Large intestine (tissue), 3 donors: Measurements from ENCODE around the gene MED12L. TPM values are rescaled to one million over a fixed set of nuclear protein-coding genes. Genes with fewer than 3 reads are reported as not detected.
A peak's percentile ranks its signal among the peaks of the same experiment; 100 is the strongest.

Experiments
- DNase-seq, 2 donors: peaks; one replicate each; pipeline versions ENCODE4 v3.0.0 to v3.0.0-alpha.2; 2013
- H3K27ac ChIP-seq: one replicate; pipeline ENCODE4 v1.5.1; 2013; ENCODE audit warnings: low read length
- H3K27me3 ChIP-seq: 2 replicates; pipeline ENCODE4 v1.6.1; 2013; ENCODE audit warnings: low read length; ENCODE audit not compliant: control insufficient read depth, insufficient read depth
- H3K36me3 ChIP-seq: 2 replicates; pipeline ENCODE4 v1.6.1; 2013; ENCODE audit warnings: low read length; ENCODE audit not compliant: control insufficient read depth, insufficient read depth
- H3K4me1 ChIP-seq: one replicate; pipeline ENCODE4 v1.6.1; 2013; ENCODE audit warnings: low read length; ENCODE audit not compliant: control insufficient read depth, insufficient read depth
- H3K4me3 ChIP-seq: one replicate; pipeline ENCODE4 v1.5.1; 2013; ENCODE audit warnings: low read length
- H3K9me3 ChIP-seq: one replicate; pipeline ENCODE4 v1.6.1; 2013; ENCODE audit warnings: mild to moderate bottlenecking, low read depth, low read length, moderate library complexity; ENCODE audit not compliant: control insufficient read depth
- WGBS: methylation state at CpG from one replicate; pipeline ENCODE4 v1.1.5; 2013; ENCODE audit warnings: low lambda C conversion rate; ENCODE audit not compliant: insufficient coverage; 5-methylcytosine and 5-hydroxymethylcytosine counted together
- polyA plus RNA-seq: library from polyadenylated mRNA; unstranded; fragments of 120-200 nt; gene quantifications from one replicate; pipeline ENCODE4 v1.2.1, GENCODE V29; 2013

The MED12L gene
- polyA plus RNA-seq, 1 donor: 5.4 TPM

- 27% methylated on average over 2 of the region's 8 CpGs for WGBS
- Histone ChIP-seq H3K9me3 (no peaks in the 10 kb centered on the region), H3K27ac (peak overlapping the region; percentile 11), H3K36me3 (no peaks in the 10 kb centered on the region), H3K27me3 (no peaks in the 10 kb centered on the region), H3K4me1 (peaks cover 13% of the 10 kb centered on the region), H3K4me3 (no peak overlapping the region)
- DNase-seq: peak; percentile 19 to 74
Observed at GRCh38 chr3:151109286-151109800, 23.9 kb downstream of the MED12L start.

GRCh38 chr3:151112731-151113130 lies 27.3 kb downstream of the MED12L start:
- H3K27me3 ChIP-seq: no peaks in the 10 kb centered on the region
- no peaks in the 10 kb centered on the region for H3K9me3 ChIP-seq
- H3K4me3 ChIP-seq: no peak overlapping the region
- peaks cover 6% of the 10 kb centered on the region for H3K4me1 ChIP-seq
- WGBS: 74% methylated on average over 2 of the region's 3 CpGs
- no peak for DNase-seq
- H3K27ac ChIP-seq: no peak overlapping the region
- H3K36me3 ChIP-seq: no peaks in the 10 kb centered on the region

DNA sequence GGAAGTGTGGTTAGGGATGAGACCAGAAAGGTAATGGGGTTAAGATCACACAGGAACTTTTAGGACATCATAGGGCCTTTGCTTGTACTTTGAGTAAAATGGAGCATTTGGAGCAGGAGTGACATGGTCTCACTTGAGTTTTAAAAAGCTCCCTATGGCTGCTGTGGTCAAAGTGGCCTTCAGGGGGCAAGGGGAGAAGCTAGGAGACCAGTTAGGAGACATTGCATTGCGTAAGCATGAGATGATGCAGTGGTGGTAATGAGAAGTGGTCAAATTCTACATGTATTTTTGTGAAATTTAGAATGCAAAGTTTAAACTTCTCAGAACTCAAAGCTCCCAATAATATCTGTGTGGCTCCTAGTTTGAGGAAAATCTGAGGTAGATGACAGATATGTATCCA lies 27.9 kb downstream of the MED12L start:
- no peaks in the 10 kb centered on the region for H3K36me3 ChIP-seq
- H3K9me3 ChIP-seq: no peaks in the 10 kb centered on the region
- no peak overlapping the region for H3K4me3 ChIP-seq
- H3K27me3 ChIP-seq: no peaks in the 10 kb centered on the region
- H3K27ac ChIP-seq: no peak overlapping the region
- peaks cover 4% of the 10 kb centered on the region for H3K4me1 ChIP-seq
- WGBS: no CpG with 5 or more reads among the region's 1 CpG
- no peak for DNase-seq

DNA sequence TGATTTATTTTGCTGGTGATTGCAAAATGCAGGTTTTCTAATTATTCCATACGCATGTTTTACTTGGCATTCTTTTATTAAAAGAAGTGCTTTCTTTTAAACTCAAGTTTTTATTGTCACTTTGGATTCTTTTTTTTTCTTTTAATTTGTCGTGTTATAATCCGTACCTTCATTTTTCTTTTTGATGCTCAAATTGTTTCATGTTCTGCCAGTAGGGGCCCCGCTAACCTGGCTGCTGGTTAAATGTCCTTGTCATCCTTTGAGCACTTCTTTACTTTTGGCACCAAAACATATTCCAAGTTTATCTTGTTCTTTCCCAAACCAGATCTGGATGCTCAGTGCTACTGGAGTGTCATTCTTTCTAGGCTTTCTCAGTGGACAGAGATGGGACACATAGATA lies 31.6 kb downstream of the MED12L start:
- no peak for DNase-seq
- Histone ChIP-seq H3K4me3 (no peak overlapping the region), H3K27me3 (no peaks in the 10 kb centered on the region), H3K36me3 (no peaks in the 10 kb centered on the region), H3K4me1 (no peaks in the 10 kb centered on the region), H3K27ac (no peak overlapping the region), H3K9me3 (no peaks in the 10 kb centered on the region)
- WGBS: 100% methylated on average over 4 of the region's 4 CpGs

- Histone ChIP-seq H3K9me3 (no peaks in the 10 kb centered on the region), H3K4me3 (no peak overlapping the region), H3K27me3 (no peaks in the 10 kb centered on the region), H3K4me1 (no peaks in the 10 kb centered on the region), H3K27ac (no peak overlapping the region), H3K36me3 (no peaks in the 10 kb centered on the region)
- DNase-seq: no peak
- 100% methylated on average over 1 of the region's 2 CpGs for WGBS
Observed at GRCh38 chr3:151119188-151119587, 33.7 kb downstream of the MED12L start.

- Histone ChIP-seq H3K36me3 (no peaks in the 10 kb centered on the region), H3K27ac (no peak overlapping the region), H3K27me3 (no peaks in the 10 kb centered on the region), H3K4me1 (no peaks in the 10 kb centered on the region), H3K4me3 (no peak overlapping the region), H3K9me3 (no peaks in the 10 kb centered on the region)
- DNase-seq: no peak
- WGBS: 100% methylated on average over 1 of the region's 2 CpGs
Observed at GRCh38 chr3:151120409-151120808, 34.9 kb downstream of the MED12L start.

GRCh38 chr3:151121016-151121415 lies 35.6 kb downstream of the MED12L start:
- Histone ChIP-seq H3K27me3 (no peaks in the 10 kb centered on the region), H3K4me1 (no peaks in the 10 kb centered on the region), H3K36me3 (no peaks in the 10 kb centered on the region), H3K4me3 (no peak overlapping the region), H3K27ac (no peak overlapping the region), H3K9me3 (no peaks in the 10 kb centered on the region)
- DNase-seq: no peak
- no CpG with 5 or more reads among the region's 2 CpGs for WGBS

DNA sequence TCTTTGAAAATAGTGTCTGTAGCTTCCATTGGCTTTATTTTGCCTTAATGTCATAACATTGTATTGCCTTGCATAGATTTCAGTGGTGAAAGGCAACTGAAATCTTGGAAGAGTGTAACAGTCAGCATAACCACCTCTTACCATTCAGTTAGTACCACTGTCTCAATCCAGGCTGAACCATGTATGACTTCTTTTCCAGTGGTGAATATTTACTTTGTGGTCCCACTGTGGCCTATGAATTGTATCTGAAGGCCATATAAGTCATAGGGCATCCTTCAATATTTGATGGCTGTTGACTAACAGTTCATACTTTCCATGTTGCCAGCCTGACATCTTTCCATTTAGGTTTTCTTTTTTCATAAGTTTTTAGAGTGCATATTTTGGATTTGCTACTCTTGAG lies 38.4 kb downstream of the MED12L start:
- Histone ChIP-seq H3K27ac (no peak overlapping the region), H3K4me1 (no peaks in the 10 kb centered on the region), H3K27me3 (no peaks in the 10 kb centered on the region), H3K9me3 (no peaks in the 10 kb centered on the region), H3K36me3 (peaks cover 3% of the 10 kb centered on the region), H3K4me3 (no peak overlapping the region)
- DNase-seq: no peak

- Histone ChIP-seq H3K27ac (no peak overlapping the region), H3K4me1 (no peaks in the 10 kb centered on the region), H3K9me3 (no peaks in the 10 kb centered on the region), H3K36me3 (peaks cover 3% of the 10 kb centered on the region), H3K27me3 (no peaks in the 10 kb centered on the region), H3K4me3 (no peak overlapping the region)
- no peak for DNase-seq
- no CpG with 5 or more reads among the region's 4 CpGs for WGBS
Observed at GRCh38 chr3:151124476-151124875, 39.0 kb downstream of the MED12L start.

DNA sequence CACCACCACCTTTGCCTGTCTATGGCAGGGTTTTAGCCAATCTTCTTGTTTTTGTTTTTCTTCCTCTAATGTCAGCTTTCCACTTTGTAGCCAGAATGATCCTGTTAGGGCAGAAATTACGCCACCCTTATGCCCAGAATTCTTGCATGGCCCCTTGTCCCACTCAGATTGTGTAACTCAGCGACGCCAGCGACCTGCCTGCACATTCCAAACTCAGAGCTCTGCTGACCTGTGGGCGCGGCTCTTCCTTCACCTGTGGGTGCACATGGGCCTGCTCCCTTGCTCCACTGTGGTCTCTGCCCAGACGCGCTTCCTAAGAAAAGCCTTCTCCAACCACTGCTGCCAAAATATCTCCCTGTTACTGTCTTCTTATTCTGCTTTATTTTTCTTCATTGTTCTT lies 45.0 kb downstream of the MED12L start:
- no peak for DNase-seq
- Histone ChIP-seq H3K4me3 (no peak overlapping the region), H3K4me1 (no peaks in the 10 kb centered on the region), H3K9me3 (no peaks in the 10 kb centered on the region), H3K27me3 (no peaks in the 10 kb centered on the region), H3K27ac (no peak overlapping the region), H3K36me3 (peaks cover 3% of the 10 kb centered on the region)
- 87% methylated on average over 3 of the region's 8 CpGs for WGBS

DNA sequence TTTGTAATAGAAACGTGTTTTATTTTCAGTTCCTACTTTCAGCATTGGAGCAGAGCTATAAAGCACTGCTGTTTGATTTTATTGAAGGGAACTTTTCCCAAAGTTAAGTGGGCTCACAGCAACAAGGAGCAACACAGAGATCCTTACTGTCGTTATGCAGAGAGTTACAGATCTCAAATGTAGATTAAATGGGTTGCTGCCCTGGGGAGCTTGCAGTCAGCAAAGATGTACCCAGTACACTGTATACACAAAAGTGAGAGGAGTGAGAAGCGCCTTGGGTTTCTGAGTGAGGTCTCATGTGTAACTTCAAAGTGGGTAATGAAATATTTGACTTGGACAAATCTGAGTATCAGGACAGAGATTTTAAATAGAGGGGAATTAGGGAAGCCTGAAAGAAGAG lies 47.7 kb downstream of the MED12L start:
- no peak overlapping the region for H3K27ac ChIP-seq
- WGBS: 80% methylated on average over 1 of the region's 3 CpGs
- H3K27me3 ChIP-seq: no peaks in the 10 kb centered on the region
- H3K36me3 ChIP-seq: no peaks in the 10 kb centered on the region
- no peak for DNase-seq
- no peak overlapping the region for H3K4me3 ChIP-seq
- no peaks in the 10 kb centered on the region for H3K4me1 ChIP-seq
- H3K9me3 ChIP-seq: no peaks in the 10 kb centered on the region
